Rectal smooth muscle tissue (tissue), 1 donor: ENCODE results near the gene ADIG.

Experiments used
- H3K27ac ChIP-seq: one replicate; pipeline ENCODE4 v1.7.0; 2013; ENCODE audit warnings: low read depth, low read length, inconsistent platforms
- H3K27me3 ChIP-seq: one replicate; pipeline ENCODE4 v1.7.0; 2013; ENCODE audit warnings: low read length; ENCODE audit not compliant: control insufficient read depth, insufficient read depth
- H3K36me3 ChIP-seq: one replicate; pipeline ENCODE4 v1.7.0; 2013; ENCODE audit warnings: low read length; ENCODE audit not compliant: control insufficient read depth, insufficient read depth
- H3K4me1 ChIP-seq: one replicate; pipeline ENCODE4 v1.7.0; 2013; ENCODE audit warnings: low read length; ENCODE audit not compliant: control insufficient read depth, insufficient read depth
- H3K4me3 ChIP-seq: one replicate; pipeline ENCODE4 v1.7.0; 2013; ENCODE audit warnings: low read length
- H3K9ac ChIP-seq: one replicate; pipeline ENCODE4 v1.7.0; 2013; ENCODE audit warnings: low read length

The ADIG gene

GRCh38 chr20:38581013-38581412 is at the start of gene ADIG:
ADIG (plus strand) TSS chr20:38581197; CDS start chr20:38581251, 54 bp downstream.
- H3K4me3 ChIP-seq = no peak within 1 kb of the TSS
- no peak within 1 kb of the TSS for H3K27ac ChIP-seq
- H3K36me3 ChIP-seq = no peaks in the 10 kb centered on the region
- H3K9ac ChIP-seq = no peak within 1 kb of the TSS
- peaks cover 3% of the 10 kb centered on the region for H3K27me3 ChIP-seq
- H3K4me1 ChIP-seq = no peaks in the 10 kb centered on the region

DNA sequence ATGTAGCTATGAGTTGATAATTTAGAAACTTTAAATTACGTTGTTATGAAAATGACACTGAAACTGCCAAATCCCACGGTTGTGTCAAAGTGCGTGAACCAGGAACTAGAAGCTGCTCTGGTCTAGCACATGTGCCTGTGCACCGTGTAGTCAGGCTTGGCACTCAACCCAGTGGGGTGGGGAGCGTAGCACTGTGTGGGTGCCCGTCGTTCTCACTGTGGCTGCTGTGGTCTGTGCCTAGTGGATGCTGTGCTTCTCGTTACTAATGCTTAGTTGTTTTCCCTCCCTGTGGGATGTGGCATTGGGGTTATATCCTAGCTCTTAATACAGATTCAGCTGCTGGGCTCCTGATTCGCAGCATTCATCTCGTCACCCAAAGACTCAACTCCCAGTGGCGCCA is 46.2 kb upstream of the ADIG start:
- Histone ChIP-seq H3K9ac (no peak overlapping the region), H3K4me3 (no peak overlapping the region), H3K27ac (no peak overlapping the region), H3K4me1 (no peaks in the 10 kb centered on the region), H3K36me3 (peaks cover 35% of the 10 kb centered on the region), H3K27me3 (no peaks in the 10 kb centered on the region)

- peaks cover 44% of the 10 kb centered on the region for H3K36me3 ChIP-seq
Observed at GRCh38 chr20:38536310-38536709, 44.7 kb upstream of the ADIG start.

GRCh38 chr20:38537176-38537575 is 43.8 kb upstream of the ADIG start:
- H3K27ac ChIP-seq = no peak overlapping the region
- no peaks in the 10 kb centered on the region for H3K4me1 ChIP-seq
- peaks cover 44% of the 10 kb centered on the region for H3K36me3 ChIP-seq

More at GRCh38 chr20:38536310-38536709, 44.7 kb upstream of the ADIG start:
- H3K4me1 ChIP-seq = no peaks in the 10 kb centered on the region
- H3K4me3 ChIP-seq = no peak overlapping the region
- no peak overlapping the region for H3K9ac ChIP-seq
- H3K27ac ChIP-seq = no peak overlapping the region
- H3K27me3 ChIP-seq = no peaks in the 10 kb centered on the region

GRCh38 chr20:38538789-38539188 is 42.2 kb upstream of the ADIG start:
- H3K27ac ChIP-seq = no peak overlapping the region
- no peak overlapping the region for H3K4me3 ChIP-seq
- H3K27me3 ChIP-seq = no peaks in the 10 kb centered on the region
- H3K36me3 ChIP-seq = peaks cover 36% of the 10 kb centered on the region
- H3K9ac ChIP-seq = no peak overlapping the region
- H3K4me1 ChIP-seq = no peaks in the 10 kb centered on the region

More at GRCh38 chr20:38537176-38537575, 43.8 kb upstream of the ADIG start:
- no peak overlapping the region for H3K9ac ChIP-seq
- H3K27me3 ChIP-seq = no peaks in the 10 kb centered on the region
- no peak overlapping the region for H3K4me3 ChIP-seq

GRCh38 chr20:38543014-38543906 is 37.7 kb upstream of the ADIG start:
- Histone ChIP-seq H3K27ac (no peak overlapping the region), H3K4me1 (no peaks in the 10 kb centered on the region), H3K9ac (no peak overlapping the region), H3K4me3 (no peak overlapping the region), H3K36me3 (peaks cover 24% of the 10 kb centered on the region), H3K27me3 (no peaks in the 10 kb centered on the region)

DNA sequence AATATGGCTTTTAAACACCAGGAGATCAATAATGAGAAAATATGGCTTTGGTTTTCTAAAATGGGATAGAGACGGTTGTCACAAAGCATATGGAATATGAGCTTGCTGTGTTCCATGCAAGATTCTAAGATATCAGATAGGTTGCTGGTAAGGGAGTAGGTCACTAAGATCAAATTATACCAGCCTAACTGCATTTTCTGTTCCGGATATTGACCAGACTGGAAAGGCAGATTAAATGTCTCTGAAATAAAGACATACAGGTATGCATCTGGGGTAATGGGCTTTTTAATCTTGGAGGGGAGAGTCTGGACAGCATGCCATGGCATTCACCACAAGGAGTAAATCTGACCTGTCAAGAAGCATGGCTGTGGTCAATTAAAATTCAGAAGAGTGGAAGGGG is 35.2 kb upstream of the ADIG start:
- no peaks in the 10 kb centered on the region for H3K4me1 ChIP-seq
- H3K27me3 ChIP-seq = no peaks in the 10 kb centered on the region
- no peak overlapping the region for H3K9ac ChIP-seq
- peaks cover 19% of the 10 kb centered on the region for H3K36me3 ChIP-seq
- H3K4me3 ChIP-seq = no peak overlapping the region
- no peak overlapping the region for H3K27ac ChIP-seq

GRCh38 chr20:38547288-38548085 is 33.5 kb upstream of the ADIG start:
- Histone ChIP-seq H3K27ac (no peak overlapping the region), H3K36me3 (peaks cover 25% of the 10 kb centered on the region), H3K4me3 (no peak overlapping the region)

GRCh38 chr20:38548356-38549083 is 32.5 kb upstream of the ADIG start:
- no peaks in the 10 kb centered on the region for H3K27me3 ChIP-seq

More at GRCh38 chr20:38547288-38548085, 33.5 kb upstream of the ADIG start:
- no peak overlapping the region for H3K9ac ChIP-seq
- no peaks in the 10 kb centered on the region for H3K27me3 ChIP-seq
- no peaks in the 10 kb centered on the region for H3K4me1 ChIP-seq

GRCh38 chr20:38550274-38550673 is 30.7 kb upstream of the ADIG start:
- Histone ChIP-seq H3K9ac (no peak overlapping the region), H3K36me3 (peaks cover 33% of the 10 kb centered on the region)

More at GRCh38 chr20:38548356-38549083, 32.5 kb upstream of the ADIG start:
- peaks cover 33% of the 10 kb centered on the region for H3K36me3 ChIP-seq
- no peaks in the 10 kb centered on the region for H3K4me1 ChIP-seq
- no peak overlapping the region for H3K9ac ChIP-seq
- no peak overlapping the region for H3K4me3 ChIP-seq
- H3K27ac ChIP-seq = no peak overlapping the region

DNA sequence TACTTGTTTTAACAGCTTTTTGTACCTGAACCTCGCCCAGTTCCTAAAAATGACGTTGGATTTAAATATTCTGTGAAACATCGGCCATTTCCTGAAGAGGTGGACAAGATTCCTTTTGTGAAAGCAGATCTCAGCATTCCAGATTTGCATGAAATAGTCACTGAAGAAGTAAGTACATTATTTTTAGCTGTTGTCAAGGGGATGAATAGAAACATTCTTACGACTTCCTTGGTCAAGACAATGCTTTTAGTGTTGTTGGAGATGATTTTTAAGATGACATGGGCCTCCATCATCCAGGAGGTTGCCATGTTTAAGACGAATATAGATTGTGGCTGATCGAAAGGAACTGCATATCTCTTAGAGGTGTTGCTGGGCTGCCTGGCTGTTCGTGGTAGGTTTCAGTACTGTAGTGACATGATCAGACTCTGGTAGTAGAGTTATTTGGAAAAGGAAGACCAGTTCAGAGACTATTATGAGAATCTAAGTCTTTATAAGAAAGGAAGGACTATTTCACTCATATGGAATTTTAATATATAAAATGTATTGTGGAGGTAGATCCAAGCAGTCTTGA is 29.9 kb upstream of the ADIG start:
- peaks cover 30% of the 10 kb centered on the region for H3K36me3 ChIP-seq
- no peak overlapping the region for H3K4me3 ChIP-seq

More at GRCh38 chr20:38550274-38550673, 30.7 kb upstream of the ADIG start:
- Histone ChIP-seq H3K27me3 (no peaks in the 10 kb centered on the region), H3K4me3 (no peak overlapping the region), H3K4me1 (no peaks in the 10 kb centered on the region), H3K27ac (no peak overlapping the region)

GRCh38 chr20:38554986-38555385 is 26.0 kb upstream of the ADIG start:
- no peak overlapping the region for H3K27ac ChIP-seq
- H3K9ac ChIP-seq = no peak overlapping the region
- peaks cover 30% of the 10 kb centered on the region for H3K36me3 ChIP-seq
- no peak overlapping the region for H3K4me3 ChIP-seq
- no peaks in the 10 kb centered on the region for H3K4me1 ChIP-seq
- no peaks in the 10 kb centered on the region for H3K27me3 ChIP-seq

More for the DNA sequence above, 29.9 kb upstream of the ADIG start:
- H3K9ac ChIP-seq = no peak overlapping the region
- no peaks in the 10 kb centered on the region for H3K27me3 ChIP-seq
- no peak overlapping the region for H3K27ac ChIP-seq
- no peaks in the 10 kb centered on the region for H3K4me1 ChIP-seq
